ENCODE data around the gene SP2.

The SP2 gene

GRCh38 chr17:47873200-47874090 is 22.6 kb upstream of the SP2 start:
- no peak overlapping the region for H3K9ac ChIP-seq (ENCODE audit: low read length)
- no peaks in the 10 kb centered on the region for H3K36me3 ChIP-seq (ENCODE audit: control insufficient read depth, insufficient read depth, low read length)
- no peaks in the 10 kb centered on the region for H3K4me1 ChIP-seq (ENCODE audit: control insufficient read depth, insufficient read depth, low read length)
- H3K27ac ChIP-seq (ENCODE audit: low read depth, low read length): no peak overlapping the region
- peaks cover 12% of the 10 kb centered on the region for H3K27me3 ChIP-seq (ENCODE audit: control insufficient read depth, insufficient read depth, low read length)
- no peak overlapping the region for H3K4me3 ChIP-seq (ENCODE audit: low read length)

GRCh38 chr17:47875011-47875985 is 20.7 kb upstream of the SP2 start:
- no peak overlapping the region for H3K27ac ChIP-seq (ENCODE audit: low read depth, low read length)
- H3K27me3 ChIP-seq (ENCODE audit: control insufficient read depth, insufficient read depth, low read length): peaks cover 12% of the 10 kb centered on the region
- no peaks in the 10 kb centered on the region for H3K4me1 ChIP-seq (ENCODE audit: control insufficient read depth, insufficient read depth, low read length)
- H3K4me3 ChIP-seq (ENCODE audit: low read length): no peak overlapping the region
- H3K9ac ChIP-seq (ENCODE audit: low read length): no peak overlapping the region
- H3K36me3 ChIP-seq (ENCODE audit: control insufficient read depth, insufficient read depth, low read length): no peaks in the 10 kb centered on the region

DNA sequence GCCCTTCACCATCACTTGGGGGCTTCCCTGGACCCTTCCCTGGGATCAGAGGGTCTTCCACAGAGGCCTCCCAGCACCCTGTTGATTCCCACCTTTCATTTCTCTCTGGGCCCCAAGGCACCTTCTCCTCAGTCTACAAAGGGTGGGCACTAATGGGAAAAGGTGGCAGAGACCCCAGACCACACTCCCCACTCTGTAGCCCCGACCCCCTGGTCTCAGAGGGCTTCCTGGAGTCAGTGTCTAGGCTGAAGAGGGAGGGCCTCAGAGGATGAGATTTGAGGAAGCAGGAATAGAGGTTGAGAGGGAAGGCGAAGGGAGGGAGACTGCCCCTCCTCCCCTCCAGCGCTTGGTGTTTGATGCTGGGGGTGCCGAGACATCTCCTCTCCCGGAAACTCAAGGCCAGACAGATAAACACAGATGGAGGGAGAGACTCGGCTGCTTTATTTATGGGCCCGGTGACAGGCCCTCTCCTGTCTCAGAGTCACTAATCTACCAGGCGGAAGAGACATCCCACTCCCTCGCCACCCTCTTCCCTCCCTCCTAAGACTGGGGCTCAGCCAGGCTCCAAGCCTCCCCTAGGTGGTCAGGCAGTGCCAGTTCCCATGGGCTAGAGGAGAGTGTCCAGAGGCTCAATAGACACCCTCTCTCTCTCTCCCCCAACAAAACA is 18.5 kb upstream of the SP2 start:
- no peak overlapping the region for H3K4me3 ChIP-seq (ENCODE audit: low read length)
- H3K27me3 ChIP-seq (ENCODE audit: control insufficient read depth, insufficient read depth, low read length): peaks cover 9% of the 10 kb centered on the region
- H3K4me1 ChIP-seq (ENCODE audit: control insufficient read depth, insufficient read depth, low read length): no peaks in the 10 kb centered on the region
- H3K9ac ChIP-seq (ENCODE audit: low read length): no peak overlapping the region
- no peaks in the 10 kb centered on the region for H3K36me3 ChIP-seq (ENCODE audit: control insufficient read depth, insufficient read depth, low read length)
- no peak overlapping the region for H3K27ac ChIP-seq (ENCODE audit: low read depth, low read length)

GRCh38 chr17:47878203-47879027 is 17.6 kb upstream of the SP2 start:
- peaks cover 8% of the 10 kb centered on the region for H3K27me3 ChIP-seq (ENCODE audit: control insufficient read depth, insufficient read depth, low read length)

DNA sequence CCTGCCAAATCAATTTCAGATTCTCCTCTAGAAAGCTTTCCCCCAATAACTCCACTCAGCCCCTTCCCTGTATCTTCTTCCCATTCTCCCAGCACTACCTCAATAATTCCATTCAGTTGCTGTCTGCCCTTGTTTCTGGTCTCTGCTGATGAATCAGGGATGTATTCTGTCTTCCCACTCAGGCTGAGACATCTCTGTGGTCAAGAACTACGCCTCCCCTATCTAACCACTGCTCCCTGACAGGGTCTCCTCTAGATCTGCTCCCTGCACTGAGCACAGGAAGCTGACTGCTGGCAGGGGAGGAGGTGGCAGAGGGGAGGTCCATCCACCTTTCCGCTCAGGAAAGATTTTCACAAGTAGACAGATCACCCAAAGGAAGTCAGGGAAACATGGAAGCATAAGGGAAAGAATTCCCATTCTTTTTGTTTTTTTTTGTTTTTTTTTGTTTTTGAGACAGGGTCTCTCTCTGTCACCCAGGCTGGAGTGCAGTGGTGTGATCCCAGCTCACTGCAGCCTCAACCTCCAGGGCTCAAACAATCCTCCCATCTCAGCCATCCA is 16.9 kb upstream of the SP2 start:
- Histone ChIP-seq H3K36me3 (ENCODE audit: control insufficient read depth, insufficient read depth, low read length) (no peaks in the 10 kb centered on the region), H3K4me1 (ENCODE audit: control insufficient read depth, insufficient read depth, low read length) (no peaks in the 10 kb centered on the region), H3K27me3 (ENCODE audit: control insufficient read depth, insufficient read depth, low read length) (peaks cover 7% of the 10 kb centered on the region), H3K4me3 (ENCODE audit: low read length) (no peak overlapping the region), H3K9ac (ENCODE audit: low read length) (no peak overlapping the region), H3K27ac (ENCODE audit: low read depth, low read length) (no peak overlapping the region)

More at GRCh38 chr17:47878203-47879027, 17.6 kb upstream of the SP2 start:
- Histone ChIP-seq H3K4me1 (ENCODE audit: control insufficient read depth, insufficient read depth, low read length) (no peaks in the 10 kb centered on the region), H3K9ac (ENCODE audit: low read length) (no peak overlapping the region), H3K36me3 (ENCODE audit: control insufficient read depth, insufficient read depth, low read length) (no peaks in the 10 kb centered on the region), H3K27ac (ENCODE audit: low read depth, low read length) (no peak overlapping the region), H3K4me3 (ENCODE audit: low read length) (no peak overlapping the region)

GRCh38 chr17:47879776-47880454 is 16.1 kb upstream of the SP2 start:
- Histone ChIP-seq H3K27ac (ENCODE audit: low read depth, low read length) (no peak overlapping the region), H3K4me1 (ENCODE audit: control insufficient read depth, insufficient read depth, low read length) (no peaks in the 10 kb centered on the region), H3K9ac (ENCODE audit: low read length) (no peak overlapping the region), H3K4me3 (ENCODE audit: low read length) (no peak overlapping the region), H3K36me3 (ENCODE audit: control insufficient read depth, insufficient read depth, low read length) (no peaks in the 10 kb centered on the region), H3K27me3 (ENCODE audit: control insufficient read depth, insufficient read depth, low read length) (peaks cover 7% of the 10 kb centered on the region)

DNA sequence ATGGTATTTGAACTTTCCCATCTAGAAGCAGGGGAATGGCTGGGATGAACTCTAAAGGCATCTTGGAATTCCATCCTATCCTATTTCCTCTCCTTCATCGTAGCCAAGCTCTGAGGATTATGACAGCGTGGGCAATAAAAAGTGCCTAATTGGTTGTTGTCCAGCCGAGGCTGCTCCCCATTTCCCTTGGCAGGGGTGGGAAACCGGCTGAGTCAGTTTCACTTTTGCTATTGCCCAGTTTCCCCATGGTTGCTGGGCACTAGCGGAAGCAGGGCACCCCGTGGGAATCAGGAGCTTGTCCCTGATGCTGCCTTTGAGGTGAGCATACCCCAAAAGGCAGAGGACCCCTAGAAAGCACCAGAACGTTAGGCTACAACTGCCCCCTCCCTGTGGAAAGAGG is 13.8 kb upstream of the SP2 start:
- Histone ChIP-seq H3K9ac (ENCODE audit: low read length) (no peak overlapping the region), H3K27me3 (ENCODE audit: control insufficient read depth, insufficient read depth, low read length) (no peaks in the 10 kb centered on the region), H3K4me1 (ENCODE audit: control insufficient read depth, insufficient read depth, low read length) (no peaks in the 10 kb centered on the region), H3K4me3 (ENCODE audit: low read length) (peak overlapping the region; percentile 5), H3K27ac (ENCODE audit: low read depth, low read length) (no peak overlapping the region), H3K36me3 (ENCODE audit: control insufficient read depth, insufficient read depth, low read length) (no peaks in the 10 kb centered on the region)

GRCh38 chr17:47882695-47883588 is 13.1 kb upstream of the SP2 start:
- H3K4me3 ChIP-seq (ENCODE audit: low read length): peak overlapping the region; percentile 5
- no peak overlapping the region for H3K9ac ChIP-seq (ENCODE audit: low read length)

DNA sequence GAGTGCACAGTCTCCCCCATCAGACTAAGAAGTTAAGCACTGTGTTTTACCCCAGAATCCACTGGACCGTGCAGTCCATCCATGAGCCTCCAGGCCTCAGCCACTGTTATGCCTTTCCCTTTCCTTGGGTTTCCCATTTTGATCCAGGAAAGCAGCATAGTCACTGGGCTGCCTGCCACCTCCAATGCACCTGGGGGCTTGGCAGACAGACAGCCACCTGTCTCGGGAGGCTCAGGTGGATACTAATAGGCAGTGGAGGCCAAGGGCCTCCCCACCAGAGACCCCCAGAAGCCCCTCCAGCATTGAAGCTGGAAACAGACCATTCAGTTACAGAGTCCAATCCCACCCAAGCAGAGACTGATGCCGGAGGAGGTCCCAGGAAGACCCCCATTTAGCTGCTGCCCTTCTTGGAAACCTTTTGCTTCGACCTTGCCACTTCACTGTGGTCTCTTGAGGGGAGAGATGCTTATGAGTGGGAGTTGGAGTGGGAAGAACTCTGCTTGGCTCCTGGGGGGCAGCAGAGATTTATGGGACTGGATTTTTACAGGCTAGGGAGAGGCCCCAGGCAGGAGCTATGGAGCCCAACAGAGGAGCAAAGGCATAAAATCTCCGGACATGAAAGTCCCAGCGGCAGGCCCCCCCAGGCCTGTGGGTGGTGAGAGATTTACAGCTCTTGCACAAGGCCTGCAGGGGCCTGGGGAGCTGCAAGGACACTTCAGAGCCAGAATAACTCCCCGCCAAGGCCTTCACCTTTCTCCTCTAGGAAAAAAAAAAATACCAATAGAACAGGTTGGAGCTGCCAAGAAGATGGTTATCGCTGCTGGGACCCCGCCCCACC is 12.2 kb upstream of the SP2 start:
- no peak overlapping the region for H3K9ac ChIP-seq (ENCODE audit: low read length)
- no peaks in the 10 kb centered on the region for H3K36me3 ChIP-seq (ENCODE audit: control insufficient read depth, insufficient read depth, low read length)
- H3K27ac ChIP-seq (ENCODE audit: low read depth, low read length): no peak overlapping the region
- H3K4me3 ChIP-seq (ENCODE audit: low read length): no peak overlapping the region
- no peaks in the 10 kb centered on the region for H3K4me1 ChIP-seq (ENCODE audit: control insufficient read depth, insufficient read depth, low read length)
- no peaks in the 10 kb centered on the region for H3K27me3 ChIP-seq (ENCODE audit: control insufficient read depth, insufficient read depth, low read length)

More at GRCh38 chr17:47882695-47883588, 13.1 kb upstream of the SP2 start:
- no peaks in the 10 kb centered on the region for H3K4me1 ChIP-seq (ENCODE audit: control insufficient read depth, insufficient read depth, low read length)
- H3K27ac ChIP-seq (ENCODE audit: low read depth, low read length): no peak overlapping the region
- H3K36me3 ChIP-seq (ENCODE audit: control insufficient read depth, insufficient read depth, low read length): no peaks in the 10 kb centered on the region
- no peaks in the 10 kb centered on the region for H3K27me3 ChIP-seq (ENCODE audit: control insufficient read depth, insufficient read depth, low read length)

GRCh38 chr17:47884427-47884740 is 11.7 kb upstream of the SP2 start:
- no peak overlapping the region for H3K4me3 ChIP-seq (ENCODE audit: low read length)

More at GRCh38 chr17:47884427-47884740, 11.7 kb upstream of the SP2 start:
- H3K4me1 ChIP-seq (ENCODE audit: control insufficient read depth, insufficient read depth, low read length): no peaks in the 10 kb centered on the region
- no peak overlapping the region for H3K9ac ChIP-seq (ENCODE audit: low read length)
- no peak overlapping the region for H3K27ac ChIP-seq (ENCODE audit: low read depth, low read length)
- no peaks in the 10 kb centered on the region for H3K36me3 ChIP-seq (ENCODE audit: control insufficient read depth, insufficient read depth, low read length)
- no peaks in the 10 kb centered on the region for H3K27me3 ChIP-seq (ENCODE audit: control insufficient read depth, insufficient read depth, low read length)
